ENCODE data around the gene DMD. TPM values are rescaled to one million over a fixed set of nuclear protein-coding genes. Genes with fewer than 3 reads are reported as not detected.

DMD gene
- total and polyA plus RNA-seq, 2 of the 13 experiments (the other 11 are each of a cell fraction or from before 2014, with no cell fraction given) = 17.6 to 25.9 TPM

DNA sequence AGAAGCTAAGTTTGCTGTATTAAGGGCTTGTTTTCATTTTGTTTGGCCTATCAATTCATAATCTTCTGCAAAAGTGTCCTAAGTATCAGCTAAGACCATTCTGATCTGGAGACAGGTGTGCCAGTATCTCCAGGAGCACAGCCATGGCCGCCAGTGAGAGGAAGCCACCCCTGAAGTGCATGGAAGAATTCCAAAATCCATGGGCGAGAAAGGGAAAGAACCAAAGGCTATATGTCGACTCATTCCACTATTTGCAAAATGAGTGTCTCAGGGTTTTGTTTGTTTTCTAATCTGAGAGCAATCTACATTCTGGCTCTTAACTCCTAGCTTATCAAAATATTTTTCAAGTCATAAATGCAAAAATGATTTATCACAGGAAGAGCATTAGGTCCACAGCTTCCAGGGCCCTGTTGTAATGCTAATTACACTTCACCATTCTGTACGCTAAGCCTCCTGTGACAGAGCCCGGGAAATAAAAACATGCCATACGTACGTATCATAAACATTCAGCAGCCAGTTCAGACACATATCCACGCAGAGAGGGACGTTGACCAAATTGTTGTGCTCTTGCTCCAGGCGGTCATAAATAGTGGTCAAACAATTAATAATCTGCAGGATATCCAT lies 2002.2 kb downstream of the DMD start:
- Histone ChIP-seq H3K9ac (ENCODE audit: insufficient read depth, low read depth, low read length) (no peak overlapping the region), H3K4me2 (ENCODE audit: low read depth, low read length) (no peak overlapping the region), H3K79me2 (ENCODE audit: insufficient read depth, low read length) (no peaks in the 10 kb centered on the region), H2AFZ (ENCODE audit: low read length) (no peak overlapping the region), H3K36me3 (replicated peaks in 1 of 2; ENCODE audit: control insufficient read depth in 1 of 2, insufficient read depth in 2 of 2, low read length in 2 of 2) (peaks cover 3 to 19% of the 10 kb centered on the region in 2 experiments; a peak in 4 of 5 replicates), H3K9me3 (ENCODE audit: low read length) (no peaks in the 10 kb centered on the region), H3K4me3 (replicated peaks in 1 of 3; ENCODE audit: insufficient read depth in 1 of 3, low read depth in 2 of 3, low read length in 3 of 3) (no peak overlapping the region), H3K4me1 (ENCODE audit: insufficient read depth, low read length) (0 out of 2 replicates have a peak, but pooled peaks cover 6% of the 10 kb centered on the region), H3K27me3 (ENCODE audit: control insufficient read depth in 1 of 2, insufficient read depth in 2 of 2, low read length in 2 of 2) (no peaks in the 10 kb centered on the region), H3K27ac (ENCODE audit: extremely low read length, insufficient read depth, low read length) (no peak overlapping the region), H4K20me1 (ENCODE audit: insufficient read depth, low read length) (no peaks in the 10 kb centered on the region)
- ChIA-PET CTCF (ENCODE audit: low intra/inter-chr PET ratio, low total read pairs) (no interaction called here), POLR2A (no interaction called here)
- no TSS peak for BruUV-seq (replicated peaks)
- no peak for DNase-seq (ENCODE audit: low spot score)
- FAIRE-seq = no peak
- intact Hi-C loops (cut with micrococcal nuclease; ENCODE audit: unreplicated experiment) = no loop called here
- in situ Hi-C loops (cut with HindIII; ENCODE audit: extremely low pct_ligation_motif_present, low pct_unique_long_range_greater_than_20kb) = no loop called here
- 96% methylated on average over 7 of the region's 10 CpGs for WGBS (ENCODE audit: low lambda C conversion rate)
- ATAC-seq = no peak
- TF ChIP-seq, protein P1, sequence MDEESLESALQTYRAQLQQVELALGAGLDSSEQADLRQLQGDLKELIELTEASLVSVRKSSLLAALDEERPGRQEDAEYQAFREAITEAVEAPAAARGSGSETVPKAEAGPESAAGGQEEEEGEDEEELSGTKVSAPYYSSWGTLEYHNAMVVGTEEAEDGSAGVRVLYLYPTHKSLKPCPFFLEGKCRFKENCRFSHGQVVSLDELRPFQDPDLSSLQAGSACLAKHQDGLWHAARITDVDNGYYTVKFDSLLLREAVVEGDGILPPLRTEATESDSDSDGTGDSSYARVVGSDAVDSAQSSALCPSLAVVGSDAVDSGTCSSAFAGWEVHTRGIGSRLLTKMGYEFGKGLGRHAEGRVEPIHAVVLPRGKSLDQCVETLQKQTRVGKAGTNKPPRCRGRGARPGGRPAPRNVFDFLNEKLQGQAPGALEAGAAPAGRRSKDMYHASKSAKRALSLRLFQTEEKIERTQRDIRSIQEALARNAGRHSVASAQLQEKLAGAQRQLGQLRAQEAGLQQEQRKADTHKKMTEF (CRISPR knock-in tag; IDR thresholded peaks at IDR 0.05) = no peak
- TF ChIP-seq, protein P2, sequence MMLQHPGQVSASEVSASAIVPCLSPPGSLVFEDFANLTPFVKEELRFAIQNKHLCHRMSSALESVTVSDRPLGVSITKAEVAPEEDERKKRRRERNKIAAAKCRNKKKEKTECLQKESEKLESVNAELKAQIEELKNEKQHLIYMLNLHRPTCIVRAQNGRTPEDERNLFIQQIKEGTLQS (CRISPR knock-in tag; IDR thresholded peaks at IDR 0.05) = no peak
- TF ChIP-seq ZNF230 (CRISPR knock-in tag; IDR thresholded peaks at IDR 0.05) = no peak
- TF ChIP-seq ZKSCAN5 (CRISPR knock-in tag; IDR thresholded peaks at IDR 0.05) = no peak
- no peak for TF ChIP-seq MIER2 (CRISPR knock-in tag; IDR thresholded peaks at IDR 0.05)
- no peak for TF ChIP-seq NFKB2 (CRISPR knock-in tag; IDR thresholded peaks at IDR 0.05; ENCODE audit: borderline replicate concordance)
- TF ChIP-seq, protein P3, sequence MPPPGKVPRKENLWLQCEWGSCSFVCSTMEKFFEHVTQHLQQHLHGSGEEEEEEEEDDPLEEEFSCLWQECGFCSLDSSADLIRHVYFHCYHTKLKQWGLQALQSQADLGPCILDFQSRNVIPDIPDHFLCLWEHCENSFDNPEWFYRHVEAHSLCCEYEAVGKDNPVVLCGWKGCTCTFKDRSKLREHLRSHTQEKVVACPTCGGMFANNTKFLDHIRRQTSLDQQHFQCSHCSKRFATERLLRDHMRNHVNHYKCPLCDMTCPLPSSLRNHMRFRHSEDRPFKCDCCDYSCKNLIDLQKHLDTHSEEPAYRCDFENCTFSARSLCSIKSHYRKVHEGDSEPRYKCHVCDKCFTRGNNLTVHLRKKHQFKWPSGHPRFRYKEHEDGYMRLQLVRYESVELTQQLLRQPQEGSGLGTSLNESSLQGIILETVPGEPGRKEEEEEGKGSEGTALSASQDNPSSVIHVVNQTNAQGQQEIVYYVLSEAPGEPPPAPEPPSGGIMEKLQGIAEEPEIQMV (CRISPR knock-in tag; IDR thresholded peaks at IDR 0.05; ENCODE audit: low read depth) = no peak
- no peak for TF ChIP-seq NBN (conservative IDR thresholded peaks at IDR 0.05)
- TF ChIP-seq, protein P4, sequence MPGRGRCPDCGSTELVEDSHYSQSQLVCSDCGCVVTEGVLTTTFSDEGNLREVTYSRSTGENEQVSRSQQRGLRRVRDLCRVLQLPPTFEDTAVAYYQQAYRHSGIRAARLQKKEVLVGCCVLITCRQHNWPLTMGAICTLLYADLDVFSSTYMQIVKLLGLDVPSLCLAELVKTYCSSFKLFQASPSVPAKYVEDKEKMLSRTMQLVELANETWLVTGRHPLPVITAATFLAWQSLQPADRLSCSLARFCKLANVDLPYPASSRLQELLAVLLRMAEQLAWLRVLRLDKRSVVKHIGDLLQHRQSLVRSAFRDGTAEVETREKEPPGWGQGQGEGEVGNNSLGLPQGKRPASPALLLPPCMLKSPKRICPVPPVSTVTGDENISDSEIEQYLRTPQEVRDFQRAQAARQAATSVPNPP (CRISPR knock-in tag; IDR thresholded peaks at IDR 0.05) = no peak
- TF ChIP-seq ZC3H13 (CRISPR knock-in tag; IDR thresholded peaks at IDR 0.05) = no peak
- TF ChIP-seq, protein P5, sequence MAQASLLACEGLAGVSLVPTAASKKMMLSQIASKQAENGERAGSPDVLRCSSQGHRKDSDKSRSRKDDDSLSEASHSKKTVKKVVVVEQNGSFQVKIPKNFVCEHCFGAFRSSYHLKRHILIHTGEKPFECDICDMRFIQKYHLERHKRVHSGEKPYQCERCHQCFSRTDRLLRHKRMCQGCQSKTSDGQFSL (CRISPR knock-in tag; IDR thresholded peaks at IDR 0.05) = no peak
- TF ChIP-seq HNRNPH1 (optimal IDR thresholded peaks at IDR 0.05; ENCODE audit: low read depth, low read length) = no peak
- TF ChIP-seq NR2C2 (CRISPR knock-in tag; IDR thresholded peaks at IDR 0.05; ENCODE audit: borderline replicate concordance) = no peak
- no peak for TF ChIP-seq PAF1 (CRISPR knock-in tag; IDR thresholded peaks at IDR 0.05)
- TF ChIP-seq POLR2AphosphoS2 (IDR thresholded peaks at IDR 0.05; ENCODE audit: low read depth, low read length) = no peak
- no peak for TF ChIP-seq ZNF629 (CRISPR knock-in tag; conservative IDR thresholded peaks at IDR 0.05)
- TF ChIP-seq NR2F6 (IDR thresholded peaks at IDR 0.05) = no peak
- TF ChIP-seq NR2F6 (CRISPR knock-in tag; IDR thresholded peaks at IDR 0.05) = no peak
- TF ChIP-seq, protein P6, sequence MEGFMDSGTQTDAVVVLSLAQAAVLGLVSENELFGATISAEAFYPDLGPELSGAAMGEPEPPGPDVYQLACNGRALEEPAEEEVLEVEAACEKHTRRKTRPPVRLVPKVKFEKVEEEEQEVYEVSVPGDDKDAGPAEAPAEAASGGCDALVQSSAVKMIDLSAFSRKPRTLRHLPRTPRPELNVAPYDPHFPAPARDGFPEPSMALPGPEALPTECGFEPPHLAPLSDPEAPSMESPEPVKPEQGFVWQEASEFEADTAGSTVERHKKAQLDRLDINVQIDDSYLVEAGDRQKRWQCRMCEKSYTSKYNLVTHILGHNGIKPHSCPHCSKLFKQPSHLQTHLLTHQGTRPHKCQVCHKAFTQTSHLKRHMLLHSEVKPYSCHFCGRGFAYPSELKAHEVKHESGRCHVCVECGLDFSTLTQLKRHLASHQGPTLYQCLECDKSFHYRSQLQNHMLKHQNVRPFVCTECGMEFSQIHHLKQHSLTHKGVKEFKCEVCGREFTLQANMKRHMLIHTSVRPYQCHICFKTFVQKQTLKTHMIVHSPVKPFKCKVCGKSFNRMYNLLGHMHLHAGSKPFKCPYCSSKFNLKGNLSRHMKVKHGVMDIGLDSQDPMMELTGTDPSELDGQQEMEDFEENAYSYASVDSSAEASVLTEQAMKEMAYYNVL (CRISPR knock-in tag; IDR thresholded peaks at IDR 0.05; ENCODE audit: borderline replicate concordance) = no peak
- no peak for TF ChIP-seq PITX1 (CRISPR knock-in tag; IDR thresholded peaks at IDR 0.05)

Data from HepG2 (cell line).